GM19467 (cell line): ENCODE data around the gene ETNK2.
"Not testable (repeated sequence)": the region's sequence is repeated elsewhere in the genome, so short reads cannot be mapped to it uniquely, and the experiment has no call there.

Experiments used
- ATAC-seq: cut with Tn5 transposase; IDR thresholded peaks from one replicate; pipeline ENCODE4 v1.9.1; 2021; ENCODE audit warnings: mild to moderate bottlenecking, moderate library complexity; ENCODE audit not compliant: unreplicated experiment

ETNK2 gene

GRCh38 chr1:204103431-204103741 is 48.5 kb downstream of the ETNK2 start:
- no peak for ATAC-seq

DNA sequence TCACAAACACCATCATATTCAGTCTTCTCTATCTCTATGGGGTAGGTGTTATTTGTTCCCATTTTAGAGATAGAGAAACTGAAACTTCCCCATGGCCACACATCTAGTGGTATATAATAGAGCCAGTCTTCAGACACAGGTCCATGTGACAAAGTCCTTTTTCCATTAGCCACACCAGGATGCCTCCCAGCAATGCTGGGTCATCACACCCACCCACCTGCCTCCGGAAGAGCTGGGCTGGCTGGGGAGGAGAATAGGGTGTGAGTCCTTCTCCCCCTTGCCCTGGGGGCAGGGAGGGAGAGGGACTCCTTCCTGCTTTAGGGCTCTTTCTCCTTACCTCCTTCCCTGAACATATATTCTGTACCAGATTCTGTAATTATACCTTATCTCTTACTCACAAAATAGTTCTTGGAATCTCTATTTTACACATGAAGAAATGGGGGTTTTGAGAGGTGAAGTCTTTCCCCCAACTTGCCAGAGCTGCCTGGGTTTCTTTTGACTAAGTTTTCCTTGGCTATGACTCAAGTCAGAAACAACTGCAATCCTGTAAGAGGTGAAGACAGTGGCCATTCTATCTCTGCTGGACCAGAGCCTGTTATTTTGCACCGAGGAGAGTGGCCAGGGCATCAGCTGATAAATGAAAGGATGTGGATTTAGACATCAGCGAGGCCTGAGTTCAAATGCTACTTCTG is 49.0 kb downstream of the ETNK2 start:
- no peak for ATAC-seq

DNA sequence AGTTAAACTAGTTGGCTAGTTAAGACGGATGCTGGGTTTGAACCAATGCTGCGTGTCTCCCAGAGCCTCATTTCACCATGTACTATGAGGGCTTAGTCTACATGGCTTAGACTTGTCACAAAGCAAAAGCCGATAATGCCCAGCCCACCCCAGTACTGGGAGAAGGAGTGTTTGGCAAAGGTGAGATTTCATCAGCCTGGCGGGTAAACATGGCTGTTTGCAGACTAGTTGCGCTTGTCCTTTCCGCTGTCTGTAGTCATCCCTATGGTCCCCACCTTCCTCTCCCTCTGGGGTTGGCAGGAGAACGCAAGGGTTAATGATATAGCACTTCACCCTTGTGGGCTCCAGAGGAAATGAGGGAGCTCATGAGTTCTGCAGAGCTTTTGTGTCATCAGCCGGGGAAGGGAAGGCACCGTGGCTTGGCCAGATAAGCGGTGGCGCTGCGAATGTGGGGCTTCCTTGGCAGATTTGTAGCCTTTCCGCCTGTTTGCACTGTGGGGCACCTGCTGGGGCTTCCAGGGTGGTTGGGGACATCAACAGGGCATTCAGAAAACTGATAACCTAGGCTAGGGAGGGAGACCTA is 49.7 kb downstream of the ETNK2 start:
- ATAC-seq, result no peak

- not testable (repeated sequence) for ATAC-seq
These were observed 52.1 kb downstream of the ETNK2 start for GRCh38 chr1:204099754-204100153.

DNA sequence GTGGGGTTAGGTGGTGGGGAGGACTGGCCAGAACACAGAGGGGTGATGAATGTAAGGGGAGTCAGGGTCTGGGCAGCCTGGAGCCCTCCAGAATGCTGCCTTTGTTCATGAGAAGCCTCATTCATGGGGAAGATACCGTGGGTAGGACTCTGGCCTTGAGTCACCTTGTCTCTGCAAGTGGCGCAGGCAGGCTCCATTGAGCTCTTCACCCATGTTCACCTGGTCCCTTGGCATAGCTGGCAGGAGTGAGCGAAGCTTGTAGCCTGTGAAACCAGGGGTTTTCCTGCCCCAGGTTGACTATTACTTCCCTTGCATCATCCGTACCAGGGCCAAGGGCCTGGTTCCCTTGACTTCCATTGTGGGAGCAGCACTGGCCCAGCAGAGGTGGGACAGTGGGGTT is 53.2 kb downstream of the ETNK2 start:
- no peak for ATAC-seq

- ATAC-seq, result no peak
These were observed 54.9 kb downstream of the ETNK2 start for GRCh38 chr1:204096931-204097330.

DNA sequence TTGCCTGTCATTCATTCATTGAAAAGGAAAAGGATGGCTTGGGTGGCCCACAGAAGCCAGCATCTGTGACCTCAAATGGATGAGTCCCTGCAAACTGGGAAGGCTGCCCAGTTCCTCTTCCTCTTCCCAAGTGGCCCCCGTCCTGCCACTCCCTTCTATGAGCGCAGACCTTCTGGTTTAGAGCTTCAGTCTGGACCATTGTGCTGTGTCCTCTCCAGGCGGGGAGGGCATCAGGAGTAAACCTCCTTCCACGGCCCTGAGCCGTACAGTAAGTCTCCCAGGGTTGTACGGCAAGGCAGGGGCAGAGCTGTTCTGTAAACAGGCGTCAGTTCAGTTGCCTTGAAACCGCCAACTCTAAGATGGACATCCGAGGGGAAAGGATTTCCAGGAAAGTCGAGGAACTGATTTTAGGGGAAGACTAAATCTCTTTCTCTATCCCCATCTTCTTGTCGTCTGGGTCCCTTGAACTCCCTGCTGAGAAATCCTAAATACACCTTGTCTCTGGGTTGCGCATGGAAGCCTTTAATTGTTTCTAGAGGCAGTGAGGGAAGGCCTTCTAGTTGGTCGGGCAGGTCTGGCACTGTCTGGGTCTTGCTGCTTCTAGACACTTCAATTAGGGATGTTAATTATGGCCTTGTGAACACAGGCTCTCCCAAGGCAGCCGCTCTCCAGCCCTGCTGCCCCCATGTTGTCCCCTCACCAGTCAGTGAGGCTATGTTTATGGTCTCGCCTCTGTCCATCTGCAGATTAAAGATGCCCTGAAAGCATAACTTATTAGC is 56.8 kb downstream of the ETNK2 start:
- no peak for ATAC-seq

DNA sequence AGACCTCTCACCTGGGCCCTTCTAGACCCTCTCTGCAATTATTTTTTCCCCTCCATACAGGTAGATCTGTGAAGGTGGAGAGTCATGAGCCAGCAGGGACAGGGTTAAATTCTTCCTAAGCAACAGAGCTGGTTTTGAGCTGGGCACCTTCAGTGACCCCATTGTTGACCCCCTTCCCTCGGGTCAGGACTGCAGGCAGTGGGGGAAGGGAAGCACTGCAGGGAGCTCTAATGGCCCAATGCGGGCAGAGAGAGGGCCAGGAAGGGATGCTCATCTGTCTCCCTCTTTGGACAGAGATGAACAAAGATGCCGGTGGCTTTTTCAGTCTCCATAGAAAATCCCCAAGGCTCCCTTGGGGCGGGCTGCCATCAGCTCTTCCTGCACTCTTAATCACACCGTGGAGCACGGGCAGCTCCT is 57.5 kb downstream of the ETNK2 start:
- ATAC-seq, result no peak

- ATAC-seq, result no peak
These were observed 58.1 kb downstream of the ETNK2 start for GRCh38 chr1:204093781-204094180.

DNA sequence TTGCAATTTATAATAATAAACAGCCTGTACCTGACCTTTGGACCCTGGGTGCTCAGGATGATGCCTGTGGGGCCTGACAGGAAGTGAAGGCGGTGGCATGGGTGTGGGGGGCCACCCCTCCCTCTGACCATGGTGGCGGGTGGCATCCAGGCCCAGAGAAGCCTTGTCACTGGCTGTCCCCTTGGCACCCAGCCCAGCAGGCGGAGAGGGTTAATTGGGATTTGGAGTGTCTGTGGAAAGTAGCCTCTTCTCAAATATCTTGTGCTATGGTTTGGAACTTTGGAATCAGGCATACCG is 58.5 kb downstream of the ETNK2 start:
- no peak for ATAC-seq

- no peak for ATAC-seq
These were observed 59.0 kb downstream of the ETNK2 start for GRCh38 chr1:204092632-204093420.

DNA sequence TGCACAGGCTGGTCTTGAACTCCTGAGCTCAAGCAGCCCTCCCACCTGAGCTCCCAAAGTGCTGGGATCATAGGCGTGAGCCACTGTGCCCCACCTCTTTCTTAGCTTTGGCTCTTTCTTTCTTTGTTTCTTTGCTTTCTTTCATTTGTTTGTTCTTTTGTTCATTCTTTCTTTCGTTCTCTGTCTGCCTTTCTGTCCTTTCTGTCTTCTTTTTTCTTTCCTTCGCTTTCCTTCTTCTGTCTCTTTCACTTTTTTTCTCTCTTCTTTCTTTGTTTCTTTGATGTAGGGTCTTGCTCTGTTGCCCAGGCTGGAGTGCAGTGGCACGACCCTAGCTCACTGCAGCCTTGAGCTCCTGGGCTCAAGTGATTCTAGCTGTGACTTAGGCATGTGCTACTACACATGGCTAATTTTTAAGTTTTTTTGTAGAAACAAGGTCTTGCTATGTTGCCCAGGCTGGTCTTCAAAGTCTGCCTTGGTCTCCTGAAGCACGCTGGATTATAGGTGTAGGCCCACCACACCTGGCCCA is 60.0 kb downstream of the ETNK2 start:
- ATAC-seq, result no peak

- ATAC-seq, result no peak
These were observed 60.8 kb downstream of the ETNK2 start for GRCh38 chr1:204091066-204091465.

- ATAC-seq, result not testable (repeated sequence)
These were observed 61.7 kb downstream of the ETNK2 start for GRCh38 chr1:204090132-204090531.

GRCh38 chr1:204089044-204089751 is 62.6 kb downstream of the ETNK2 start:
- ATAC-seq, result no peak

DNA sequence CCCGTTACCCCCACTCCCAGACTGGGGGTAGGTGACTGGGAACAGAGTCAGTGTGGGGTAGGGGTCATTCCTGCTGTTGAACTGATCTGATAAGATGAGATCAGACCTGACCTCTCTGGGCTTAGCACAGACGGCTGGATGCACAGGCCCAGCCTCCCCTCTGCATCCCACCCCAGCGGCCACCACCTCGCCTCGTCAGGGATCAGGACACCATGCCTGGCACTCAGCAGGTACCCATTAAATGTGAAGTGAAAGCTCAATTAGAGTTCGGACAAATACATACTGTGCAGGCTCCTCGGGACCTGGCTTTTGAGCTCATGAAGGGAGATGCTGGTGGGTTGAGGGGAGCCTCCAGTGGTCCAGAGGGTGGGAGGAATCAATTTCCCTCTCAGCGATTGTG is 63.2 kb downstream of the ETNK2 start:
- ATAC-seq, result no peak

DNA sequence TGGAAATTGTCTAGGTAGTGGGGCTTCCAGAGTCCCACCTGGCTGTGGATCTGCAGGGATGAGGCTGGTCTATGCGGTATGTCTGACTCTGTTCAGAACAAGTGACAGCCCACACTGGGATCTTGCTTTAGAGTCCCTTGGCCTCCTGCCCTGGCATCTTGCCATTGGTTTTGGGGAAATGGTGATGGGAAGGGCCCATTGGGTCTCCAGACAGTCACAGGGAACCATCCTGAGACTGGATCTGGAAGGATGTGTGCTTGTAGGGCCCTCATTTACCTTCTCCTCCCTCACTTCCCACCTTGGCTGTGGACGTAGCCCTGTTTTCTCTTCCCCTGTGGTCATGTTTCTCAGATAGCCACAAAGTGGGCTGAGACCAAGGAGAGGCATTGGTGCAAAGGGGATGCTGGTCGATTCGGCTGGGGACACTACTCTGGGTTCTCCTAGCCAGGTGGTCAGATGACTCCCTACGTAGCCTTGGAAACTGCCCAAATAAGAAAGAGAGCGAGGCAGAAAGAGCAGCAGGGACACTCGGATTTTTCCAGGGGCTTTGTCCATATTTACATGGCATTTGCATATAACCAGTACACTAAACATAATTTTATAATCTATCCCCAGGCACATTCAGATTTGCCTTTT is 63.8 kb downstream of the ETNK2 start:
- ATAC-seq, result no peak

- no peak for ATAC-seq
These were observed 64.5 kb downstream of the ETNK2 start for GRCh38 chr1:204087181-204087892.

DNA sequence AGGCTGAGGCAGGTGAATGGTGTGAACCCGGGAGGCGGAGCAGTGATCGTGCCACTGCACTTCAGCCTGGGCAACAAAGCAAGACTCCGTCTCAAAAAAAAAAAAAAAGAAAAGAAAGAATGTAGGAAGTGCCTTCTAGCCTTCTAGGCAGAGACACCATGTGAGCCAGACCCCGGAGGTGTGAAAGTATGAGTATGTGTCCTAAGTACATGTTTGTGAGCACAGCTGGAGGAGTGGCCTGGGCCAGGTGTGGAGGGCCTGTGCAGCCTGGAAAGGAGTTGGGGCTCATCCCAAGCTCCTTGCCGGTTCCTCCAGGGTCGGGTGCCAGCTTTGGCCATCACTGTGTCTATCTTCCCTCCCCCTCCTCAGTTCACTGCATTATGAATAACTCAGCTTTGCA is 66.0 kb downstream of the ETNK2 start:
- no peak for ATAC-seq
